UCSD-AML1 (cell line): ENCODE results near the gene C19orf25.
"Not testable (repeated sequence)": the region's sequence is repeated elsewhere in the genome, so short reads cannot be mapped to it uniquely, and the experiment has no call there.

Experiments used
- DNase-seq: peaks from one replicate; lab custom pipeline; 2025; ENCODE audit not compliant: unreplicated experiment; lab: John Stamatoyannopoulos, UW

The C19orf25 gene

DNA sequence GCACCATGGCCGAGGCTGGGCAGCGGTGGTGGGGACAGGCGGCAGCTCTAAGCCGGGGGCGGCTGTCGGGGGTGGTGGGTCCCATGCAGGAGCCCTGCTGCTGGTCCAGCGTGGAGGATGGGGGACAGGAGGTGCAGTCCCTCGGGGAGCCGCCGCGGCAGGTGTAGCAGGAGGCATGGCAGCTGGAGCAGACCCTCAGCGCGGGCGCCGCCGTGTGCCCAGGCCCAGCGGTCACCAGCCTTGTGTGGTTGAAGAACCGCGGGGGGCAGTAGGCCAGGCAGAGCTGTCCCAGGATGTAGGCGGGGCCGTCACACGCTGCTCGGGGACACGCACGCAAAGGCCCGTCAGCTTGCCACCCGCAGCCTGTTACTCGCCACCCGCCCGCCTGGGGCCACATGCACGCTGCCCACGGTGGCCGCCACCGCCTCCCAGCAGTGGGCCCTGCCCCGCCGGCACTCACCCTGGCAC is 2.9 kb upstream of the C19orf25 start:
- DNase-seq, result no peak

GRCh38 chr19:1481224-1481892 is 2.3 kb upstream of the C19orf25 start:
- DNase-seq, result no peak

DNA sequence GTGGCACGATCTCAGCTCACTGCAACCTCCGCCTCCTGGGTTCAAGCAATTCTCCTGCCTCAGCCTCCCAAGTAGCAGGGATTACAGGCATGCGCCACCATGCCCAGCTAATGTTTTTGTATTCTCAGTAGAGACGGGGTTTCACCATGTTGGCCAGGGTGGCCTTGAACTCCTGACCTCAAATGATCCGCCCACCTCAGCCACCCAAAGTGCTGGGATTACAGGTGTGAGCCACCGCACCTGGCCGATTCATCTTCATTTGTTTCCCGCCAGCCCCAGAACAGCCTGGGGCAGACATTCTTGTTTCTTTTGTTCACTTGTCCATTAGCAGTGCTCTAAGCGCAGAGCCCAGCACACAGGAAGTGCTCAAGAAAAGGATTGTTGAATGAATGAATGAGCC is 2.0 kb downstream of the C19orf25 start:
- not testable (repeated sequence) for DNase-seq

GRCh38 chr19:1475751-1476437 is 3.1 kb downstream of the C19orf25 start:
- no peak for DNase-seq

- DNase-seq, result no peak
Observed at GRCh38 chr19:1474765-1475351, 4.2 kb downstream of the C19orf25 start.

- no peak for DNase-seq
Observed at GRCh38 chr19:1474011-1474764, 4.8 kb downstream of the C19orf25 start.

- no peak for DNase-seq
Observed at GRCh38 chr19:1473085-1473851, 5.7 kb downstream of the C19orf25 start.

- DNase-seq, result no peak
Observed at GRCh38 chr19:1472231-1473084, 6.6 kb downstream of the C19orf25 start.

DNA sequence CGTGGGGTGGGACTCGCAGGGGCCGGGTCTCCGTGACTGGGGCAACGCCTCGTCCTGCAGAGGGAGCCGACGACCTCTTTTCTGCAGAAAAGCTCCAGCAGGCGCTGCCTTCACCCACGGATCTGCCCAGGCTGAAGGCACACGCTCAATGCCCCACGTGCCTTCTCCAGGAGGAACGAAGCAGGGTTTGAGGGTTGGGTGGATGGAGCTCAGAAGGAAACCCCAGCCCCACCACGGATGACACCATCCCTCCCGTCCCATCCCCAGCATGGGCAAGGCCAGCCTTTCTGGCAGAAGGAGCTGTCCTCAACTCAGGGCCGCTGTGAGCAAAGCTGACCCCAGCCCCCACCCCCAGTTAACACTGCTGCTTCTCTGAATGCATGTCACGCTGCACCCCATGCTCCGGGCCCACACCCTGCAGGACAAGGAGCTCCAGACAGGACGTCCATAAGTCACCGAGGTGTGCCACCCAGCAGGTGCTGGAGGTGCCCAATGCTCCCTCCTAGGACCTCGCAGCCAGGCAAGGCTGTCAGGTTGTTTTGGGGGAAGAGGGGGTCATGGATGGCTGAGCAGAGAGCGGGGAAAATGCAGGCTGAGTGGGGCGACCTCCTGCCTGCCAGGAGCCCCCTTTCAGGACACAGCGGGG is 7.4 kb downstream of the C19orf25 start:
- DNase-seq, result peak; percentile 21

- no peak for DNase-seq
Observed at GRCh38 chr19:1471010-1471514, 8.0 kb downstream of the C19orf25 start.

DNA sequence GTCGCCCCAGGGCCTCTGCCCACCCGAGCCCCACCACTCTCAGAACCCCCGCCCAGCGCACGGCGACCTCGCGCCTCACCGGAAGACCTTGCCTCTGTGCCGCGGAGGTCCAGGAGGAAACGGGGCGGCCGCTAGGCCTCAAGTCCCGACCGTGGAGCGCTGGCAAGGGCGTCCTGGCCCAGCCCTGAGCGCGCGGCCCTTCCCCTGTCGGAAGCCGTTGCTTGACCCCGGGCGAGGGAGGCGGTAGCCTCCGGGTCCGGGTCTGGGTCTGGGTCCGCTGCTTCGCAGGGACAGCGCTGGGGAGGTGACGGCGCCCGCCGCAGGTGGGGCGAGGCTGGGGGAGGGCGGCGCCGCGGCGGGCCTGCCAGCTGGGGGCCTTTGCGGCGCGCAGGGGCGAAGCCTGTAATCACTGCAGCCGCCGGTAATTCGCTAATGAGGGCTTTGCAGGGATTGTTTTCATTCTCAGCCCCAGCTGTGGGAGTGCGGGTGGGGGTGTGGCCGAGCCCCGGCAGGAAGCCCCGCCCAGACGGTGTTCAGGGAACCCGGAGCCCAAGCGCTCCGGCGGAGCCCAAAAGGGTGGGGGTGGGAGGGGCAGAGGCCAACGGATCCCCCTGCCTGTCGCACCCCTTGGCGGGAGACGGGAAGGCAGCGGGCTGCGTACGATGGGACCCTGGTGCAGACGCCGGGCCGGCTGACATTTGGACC is 8.6 kb downstream of the C19orf25 start:
- DNase-seq, result no peak

- no peak for DNase-seq
Observed at GRCh38 chr19:1470055-1470304, 9.0 kb downstream of the C19orf25 start.

GRCh38 chr19:1469255-1470054 is 9.6 kb downstream of the C19orf25 start:
- no peak for DNase-seq

DNA sequence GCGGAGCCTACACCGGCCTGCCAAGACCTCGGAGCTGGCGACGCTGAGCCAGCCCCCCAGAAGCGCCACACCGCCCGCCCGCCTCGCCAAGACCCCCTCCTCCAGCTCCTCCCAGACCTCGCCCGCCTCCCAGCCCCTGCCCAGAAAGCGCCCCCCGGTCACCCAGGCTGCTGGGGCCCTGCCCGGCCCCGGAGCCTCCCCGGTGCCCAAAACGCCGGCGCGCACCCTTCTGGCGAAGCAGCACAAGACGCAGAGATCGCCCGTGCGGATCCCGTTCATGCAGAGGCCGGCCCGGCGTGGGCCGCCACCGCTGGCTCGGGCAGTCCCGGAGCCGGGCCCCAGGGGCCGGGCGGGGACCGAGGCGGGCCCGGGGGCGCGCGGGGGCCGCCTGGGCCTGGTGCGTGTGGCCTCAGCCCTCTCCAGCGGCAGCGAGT is 10.2 kb downstream of the C19orf25 start:
- DNase-seq, result no peak

DNA sequence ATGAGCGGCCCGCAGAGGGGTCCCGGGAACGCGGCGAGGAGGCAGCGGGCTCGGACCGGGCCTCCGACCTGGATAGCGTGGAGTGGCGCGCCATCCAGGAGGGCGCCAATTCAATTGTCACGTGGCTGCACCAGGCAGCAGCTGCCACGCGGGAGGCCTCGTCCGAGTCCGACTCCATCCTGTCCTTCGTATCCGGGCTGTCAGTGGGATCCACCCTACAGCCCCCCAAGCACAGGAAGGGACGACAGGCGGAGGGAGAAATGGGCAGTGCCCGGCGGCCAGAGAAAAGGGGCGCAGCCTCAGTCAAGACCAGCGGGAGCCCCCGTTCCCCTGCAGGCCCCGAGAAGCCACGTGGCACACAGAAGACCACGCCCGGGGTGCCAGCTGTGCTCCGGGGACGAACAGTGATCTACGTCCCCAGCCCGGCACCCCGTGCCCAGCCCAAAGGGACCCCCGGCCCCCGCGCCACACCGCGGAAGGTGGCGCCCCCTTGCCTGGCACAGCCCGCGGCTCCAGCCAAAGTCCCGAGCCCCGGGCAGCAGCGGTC is 10.7 kb downstream of the C19orf25 start:
- no peak for DNase-seq

DNA sequence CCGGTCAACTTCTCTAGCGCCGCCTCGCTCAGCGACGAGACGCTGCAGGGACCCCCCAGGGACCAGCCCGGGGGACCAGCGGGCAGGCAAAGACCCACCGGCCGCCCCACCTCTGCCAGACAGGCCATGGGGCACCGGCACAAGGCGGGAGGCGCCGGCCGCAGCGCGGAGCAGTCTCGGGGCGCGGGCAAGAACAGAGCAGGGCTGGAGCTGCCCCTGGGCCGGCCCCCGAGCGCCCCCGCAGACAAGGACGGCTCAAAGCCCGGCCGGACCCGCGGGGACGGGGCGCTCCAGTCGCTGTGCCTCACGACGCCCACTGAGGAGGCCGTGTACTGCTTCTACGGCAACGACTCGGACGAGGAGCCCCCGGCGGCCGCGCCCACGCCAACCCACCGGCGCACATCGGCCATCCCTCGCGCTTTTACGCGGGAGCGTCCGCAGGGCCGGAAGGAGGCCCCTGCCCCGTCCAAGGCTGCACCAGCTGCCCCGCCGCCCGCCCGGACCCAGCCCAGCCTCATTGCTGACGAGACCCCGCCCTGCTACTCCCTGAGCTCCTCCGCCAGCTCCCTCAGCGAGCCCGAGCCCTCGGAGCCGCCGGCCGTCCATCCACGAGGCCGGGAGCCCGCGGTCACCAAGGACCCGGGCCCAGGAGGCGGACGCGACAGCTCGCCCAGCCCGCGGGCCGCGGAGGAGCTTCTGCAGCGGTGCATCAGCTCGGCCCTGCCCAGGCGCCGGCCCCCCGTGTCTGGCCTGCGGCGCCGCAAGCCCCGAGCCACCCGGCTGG is 11.3 kb downstream of the C19orf25 start:
- DNase-seq, result no peak

DNA sequence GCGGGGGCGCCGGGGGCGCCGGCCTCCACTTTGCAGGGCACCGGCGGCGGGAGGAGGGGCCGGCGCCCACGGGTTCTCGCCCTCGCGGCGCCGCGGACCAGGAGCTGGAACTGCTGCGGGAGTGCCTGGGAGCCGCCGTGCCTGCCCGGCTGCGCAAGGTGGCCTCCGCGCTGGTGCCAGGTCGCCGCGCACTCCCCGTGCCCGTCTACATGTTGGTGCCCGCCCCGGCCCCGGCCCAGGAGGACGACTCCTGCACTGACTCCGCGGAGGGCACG is 11.9 kb downstream of the C19orf25 start:
- no peak for DNase-seq
